HepG2 (cell line): Measurements from ENCODE around the gene MFRP. TPM values are rescaled to one million over a fixed set of nuclear protein-coding genes. Genes with fewer than 3 reads are reported as not detected.

Source experiments
- CENPX ChIP-seq: sonication (generic); formaldehyde crosslinking; IDR thresholded peaks from 2 replicates; pipeline ENCODE4 v1.9.0; 2021; ENCODE audit warnings: mild to moderate bottlenecking, missing genetic modification reagents, moderate library complexity
- GTF2F1 ChIP-seq: fragments of 150-350 bp; IDR thresholded peaks from 2 replicates; pipeline ENCODE4 v1.6.1; 2014; ENCODE audit warnings: low read length
- HNF4A ChIP-seq: sonication (generic); formaldehyde crosslinking; IDR thresholded peaks from 2 replicates; pipeline ENCODE4 v1.4.0; 2020; ENCODE audit warnings: missing genetic modification reagents
- KLF15 ChIP-seq: sonication (generic); formaldehyde crosslinking; IDR thresholded peaks from 2 replicates; pipeline ENCODE4 v1.8.1; 2023; ENCODE audit warnings: borderline replicate concordance, mild to moderate bottlenecking, inconsistent platforms, missing genetic modification reagents, mixed read lengths
- MLX ChIP-seq: IDR thresholded peaks from 2 replicates; pipeline ENCODE4 v1.6.1; 2016
- NFKB2 ChIP-seq: sonication (generic); formaldehyde crosslinking; IDR thresholded peaks from 2 replicates; pipeline ENCODE4 v1.4.0; 2020; ENCODE audit warnings: missing genetic modification reagents, borderline replicate concordance
- RNF2 ChIP-seq: fragments of 450-650 bp; conservative IDR thresholded peaks from 2 replicates; pipeline ENCODE4 v1.6.1; 2016; ENCODE audit warnings: low read depth
- SNAPC4 ChIP-seq: sonication (generic); formaldehyde crosslinking; IDR thresholded peaks from 2 replicates; pipeline ENCODE4 v1.4.0; 2020; ENCODE audit warnings: mild to moderate bottlenecking, missing genetic modification reagents
- SP2 ChIP-seq: sonication (generic); formaldehyde crosslinking; IDR thresholded peaks from 2 replicates; pipeline ENCODE4 v1.5.1; 2020; ENCODE audit warnings: mild to moderate bottlenecking, missing genetic modification reagents
- STAG1 ChIP-seq: sonication (generic); formaldehyde crosslinking; IDR thresholded peaks from 2 replicates; pipeline ENCODE4 v1.4.0; 2020; ENCODE audit warnings: missing genetic modification reagents
- TFAP4 ChIP-seq: sonication (generic); IDR thresholded peaks from 2 replicates; pipeline ENCODE4 v1.6.1; 2016; ENCODE audit warnings: low read depth, borderline replicate concordance
- ZBTB44 ChIP-seq: sonication (generic); formaldehyde crosslinking; IDR thresholded peaks from 2 replicates; pipeline ENCODE4 v1.4.0; 2020; ENCODE audit warnings: missing genetic modification reagents
- ZFAT ChIP-seq: sonication (generic); formaldehyde crosslinking; conservative IDR thresholded peaks from 2 replicates; pipeline ENCODE4 v1.8.1; 2023; ENCODE audit warnings: missing genetic modification reagents, inconsistent platforms
- ZNF205 ChIP-seq: IDR thresholded peaks from 2 replicates; pipeline ENCODE4 v1.6.1; 2018; ENCODE audit warnings: missing biosample characterization, missing genetic modification reagents
- ZNF260 ChIP-seq: sonication (generic); formaldehyde crosslinking; IDR thresholded peaks from 2 replicates; pipeline ENCODE4 v1.4.0; 2020; ENCODE audit warnings: missing genetic modification reagents, low read depth, mild to moderate bottlenecking, borderline replicate concordance
- ZNF281 ChIP-seq: sonication (generic); formaldehyde crosslinking; IDR thresholded peaks from 2 replicates; pipeline ENCODE4 v1.4.0; 2020; ENCODE audit warnings: missing genetic modification reagents, borderline replicate concordance
- ZNF746 ChIP-seq: sonication (generic); formaldehyde crosslinking; IDR thresholded peaks from 2 replicates; pipeline ENCODE4 v1.8.0; 2022; ENCODE audit warnings: mild to moderate bottlenecking, missing genetic modification reagents
- ZNF841 ChIP-seq: sonication (generic); formaldehyde crosslinking; IDR thresholded peaks from 2 replicates; pipeline ENCODE4 v1.8.1; 2023; ENCODE audit warnings: missing genetic modification reagents, borderline replicate concordance
- polyA plus RNA-seq, 8 experiments: library from polyadenylated mRNA; depleted of rRNA in 3 of 8; stranded (reverse) in 7 of 8; unstranded in 1 of 8; fragments of >200 nt; fragmentation: Illumina TruSeq in 4 of 8; extraction: Trizol in 4 of 8; gene quantifications; 2 replicates each; pipeline versions ENCODE4 v1.2.1 to v1.2.3, GENCODE V29; 2011 to 2016; ENCODE audit warnings: low read depth in 4 of 8, missing spikeins in 1 of 8, mixed read lengths in 1 of 8; ENCODE audit not compliant: insufficient read depth in 1 of 8
- total RNA-seq, 5 experiments: library from RNA; depleted of rRNA; stranded (reverse); fragments of >200 nt; fragmentation: Illumina TruSeq; extraction: Trizol; gene quantifications; 2 replicates each; pipeline ENCODE4 v1.2.3, GENCODE V29; 2016; ENCODE audit warnings: low read depth in 1 of 5

Gene MFRP
- total and polyA plus RNA-seq, 2 of the 13 experiments (the other 11 are each of a cell fraction or from before 2014, with no cell fraction given), result not detected

- TF ChIP-seq MLX (CRISPR knock-in tag) (peak; percentile 61), SNAPC4 (CRISPR knock-in tag) (no peak), KLF15 (CRISPR knock-in tag) (no peak), ZNF746 (CRISPR knock-in tag) (no peak; the same call in 1 of the 2 replicates), ZNF205 (peak; percentile 90; the same call in 1 of the 2 replicates), ZBTB44 (CRISPR knock-in tag) (no peak), ZFAT (CRISPR knock-in tag) (no peak), ZNF841 (CRISPR knock-in tag) (0 out of 2 replicates have a peak, but pooled peaks have one; percentile 63), NFKB2 (CRISPR knock-in tag) (peak; percentile 47; the same call in 1 of the 2 replicates), TFAP4 (peak; percentile 97), STAG1 (CRISPR knock-in tag) (peak; percentile 69), ZNF260 (CRISPR knock-in tag) (no peak), ZNF281 (CRISPR knock-in tag) (0 out of 2 replicates have a peak, but pooled peaks have one; percentile 8), RNF2 (peak; percentile 72; the same call in 1 of the 2 replicates), CENPX (CRISPR knock-in tag) (no peak), HNF4A (CRISPR knock-in tag) (no peak; the same call in 1 of the 2 replicates), GTF2F1 (0 out of 2 replicates have a peak, but pooled peaks have one; percentile 15), SP2 (CRISPR knock-in tag) (peak; percentile 55; the same call in 1 of the 2 replicates)
These were observed 34.9 kb upstream of the MFRP start, which contains the start of gene USP2 (continued) for GRCh38 chr11:119381181-119381988.
